ENCODE measurements around the gene WWOX.

Gene WWOX

GRCh38 chr16:78562650-78563049 lies 463.2 kb downstream of the WWOX start:
- no peak for TF ChIP-seq FOXP2 (optimal IDR thresholded peaks at IDR 0.05; ENCODE audit: borderline replicate concordance, extremely low read depth, extremely low read length, insufficient read depth)

- TF ChIP-seq REST (IDR thresholded peaks at IDR 0.05; ENCODE audit: insufficient read depth in 1 of 2, low read depth in 2 of 2, low read length in 2 of 2), result no peak
- TF ChIP-seq TAF1 (IDR thresholded peaks at IDR 0.05; ENCODE audit: borderline replicate concordance, insufficient read depth, low read length), result no peak
- no peak for TF ChIP-seq SIN3A (IDR thresholded peaks at IDR 0.05; ENCODE audit: borderline replicate concordance, insufficient read depth, low read length)
- TF ChIP-seq POLR2AphosphoS5 (IDR thresholded peaks at IDR 0.05; ENCODE audit: low read depth, low read length), result no peak
- no peak for TF ChIP-seq FOXP2 (optimal IDR thresholded peaks at IDR 0.05; ENCODE audit: borderline replicate concordance, extremely low read depth, extremely low read length, insufficient read depth)
Observed at GRCh38 chr16:78563905-78564304, 464.5 kb downstream of the WWOX start.

- TF ChIP-seq REST (IDR thresholded peaks at IDR 0.05; ENCODE audit: insufficient read depth in 1 of 2, low read depth in 2 of 2, low read length in 2 of 2) (no peak), FOXP2 (optimal IDR thresholded peaks at IDR 0.05; ENCODE audit: borderline replicate concordance, extremely low read depth, extremely low read length, insufficient read depth) (no peak), SIN3A (IDR thresholded peaks at IDR 0.05; ENCODE audit: borderline replicate concordance, insufficient read depth, low read length) (no peak), POLR2AphosphoS5 (IDR thresholded peaks at IDR 0.05; ENCODE audit: low read depth, low read length) (no peak), TAF1 (IDR thresholded peaks at IDR 0.05; ENCODE audit: borderline replicate concordance, insufficient read depth, low read length) (no peak)
Observed at GRCh38 chr16:78566397-78567073, 467.1 kb downstream of the WWOX start.

GRCh38 chr16:78570399-78571141 lies 471.1 kb downstream of the WWOX start:
- TF ChIP-seq SIN3A (IDR thresholded peaks at IDR 0.05; ENCODE audit: borderline replicate concordance, insufficient read depth, low read length), result no peak
- no peak for TF ChIP-seq FOXP2 (optimal IDR thresholded peaks at IDR 0.05; ENCODE audit: borderline replicate concordance, extremely low read depth, extremely low read length, insufficient read depth)
- TF ChIP-seq POLR2AphosphoS5 (IDR thresholded peaks at IDR 0.05; ENCODE audit: low read depth, low read length), result no peak
- no peak for TF ChIP-seq TAF1 (IDR thresholded peaks at IDR 0.05; ENCODE audit: borderline replicate concordance, insufficient read depth, low read length)
- no peak for TF ChIP-seq REST (IDR thresholded peaks at IDR 0.05; ENCODE audit: insufficient read depth in 1 of 2, low read depth in 2 of 2, low read length in 2 of 2)

GRCh38 chr16:78571434-78571833 lies 472.0 kb downstream of the WWOX start:
- TF ChIP-seq REST (IDR thresholded peaks at IDR 0.05; ENCODE audit: insufficient read depth in 1 of 2, low read depth in 2 of 2, low read length in 2 of 2), result no peak
- TF ChIP-seq FOXP2 (optimal IDR thresholded peaks at IDR 0.05; ENCODE audit: borderline replicate concordance, extremely low read depth, extremely low read length, insufficient read depth), result no peak
- no peak for TF ChIP-seq SIN3A (IDR thresholded peaks at IDR 0.05; ENCODE audit: borderline replicate concordance, insufficient read depth, low read length)
- no peak for TF ChIP-seq POLR2AphosphoS5 (IDR thresholded peaks at IDR 0.05; ENCODE audit: low read depth, low read length)
- no peak for TF ChIP-seq TAF1 (IDR thresholded peaks at IDR 0.05; ENCODE audit: borderline replicate concordance, insufficient read depth, low read length)
